H1 (cell line): ENCODE measurements around the gene ARPIN. TPM values are rescaled to one million over a fixed set of nuclear protein-coding genes. Genes with fewer than 3 reads are reported as not detected.

Experiments used
- ATF3 ChIP-seq: IDR thresholded peaks from 2 replicates; pipeline ENCODE4 v1.6.1; 2011; ENCODE audit warnings: low read depth, mild to moderate bottlenecking, low read length; ENCODE audit not compliant: insufficient read depth
- TCF12 ChIP-seq: IDR thresholded peaks from 2 replicates; pipeline ENCODE4 v1.6.1; 2011; ENCODE audit warnings: low read depth, mild to moderate bottlenecking, low read length
- polyA plus RNA-seq, 7 experiments: library from polyadenylated mRNA; depleted of rRNA in 3 of 7; stranded (reverse) in 5 of 7; unstranded in 2 of 7; fragments of >200 nt in 5 of 7; fragments of 200-250 nt in 2 of 7; gene quantifications; 1 replicate in 5 of 7; 2 replicates in 1 of 7; 4 replicates in 1 of 7; pipeline versions ENCODE4 v1.2.1 to v1.2.3, GENCODE V29; 2011 to 2013; ENCODE audit warnings: missing spikeins in 2 of 7, mixed read lengths in 2 of 7
- total RNA-seq: library from RNA; stranded (reverse); fragmentation: NEBNext Ultra II Directional; extraction: Animal tissue kit (Norgen Biotek cat#: 25700); gene quantifications from 2 replicates; pipeline ENCODE4 v1.2.1, GENCODE V29; 2021

The ARPIN gene
- total and polyA plus RNA-seq, 2 of the 8 experiments (the other 6 are each of a cell fraction or from before 2014, with no cell fraction given): 3.1 to 3.9 TPM

DNA sequence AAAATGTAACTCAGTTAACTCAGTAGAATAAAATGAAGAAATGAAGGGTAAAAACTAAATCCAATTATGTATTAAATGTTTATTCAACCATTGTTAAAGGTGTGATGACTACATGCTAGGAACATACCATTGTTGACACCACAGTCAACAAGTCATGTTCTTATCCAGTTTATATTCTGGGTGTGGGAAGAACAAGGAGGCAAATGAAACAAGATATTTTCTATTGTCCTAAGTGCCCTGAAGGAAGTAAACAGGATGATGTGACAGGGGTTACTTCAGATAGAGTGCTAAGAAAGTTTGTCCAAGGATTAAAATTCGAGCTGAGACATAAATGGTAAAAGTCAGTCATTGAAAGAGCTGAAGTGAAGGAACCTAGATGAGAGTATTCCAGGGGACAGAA, 32.0 kb downstream of the ARPIN start (continued):
- TF ChIP-seq TCF12: no peak
- TF ChIP-seq ATF3: no peak
